Measurements from ENCODE around the gene TACC3.

Gene TACC3

GRCh38 chr4:1748465-1748995 is 27.2 kb downstream of the TACC3 start:
- DNase-seq, result no peak

- no peak for DNase-seq
These were observed 28.0 kb downstream of the TACC3 start for GRCh38 chr4:1749370-1749769.

GRCh38 chr4:1749826-1750225 is 28.5 kb downstream of the TACC3 start:
- DNase-seq, result no peak

GRCh38 chr4:1750381-1751154 is 29.2 kb downstream of the TACC3 start:
- no peak for DNase-seq

GRCh38 chr4:1751155-1751918 is 30.0 kb downstream of the TACC3 start:
- DNase-seq, result no peak

GRCh38 chr4:1751919-1752283 is 30.6 kb downstream of the TACC3 start:
- no peak for DNase-seq

GRCh38 chr4:1752284-1753041 is 31.1 kb downstream of the TACC3 start:
- DNase-seq, result no peak

GRCh38 chr4:1753294-1753696 is 32.0 kb downstream of the TACC3 start:
- DNase-seq, result no peak

GRCh38 chr4:1753697-1754311 is 32.5 kb downstream of the TACC3 start:
- DNase-seq, result no peak

- no peak for DNase-seq
These were observed 33.0 kb downstream of the TACC3 start for GRCh38 chr4:1754336-1754735.

- no peak for DNase-seq
These were observed 34.0 kb downstream of the TACC3 start for GRCh38 chr4:1755297-1755696.

GRCh38 chr4:1756079-1756478 is 34.8 kb downstream of the TACC3 start:
- no peak for DNase-seq

GRCh38 chr4:1756893-1757779 is 35.8 kb downstream of the TACC3 start:
- DNase-seq, result no peak

- DNase-seq, result no peak
These were observed 36.5 kb downstream of the TACC3 start for GRCh38 chr4:1757836-1758235.

GRCh38 chr4:1758306-1759121 is 37.2 kb downstream of the TACC3 start:
- no peak for DNase-seq

GRCh38 chr4:1759170-1759817 is 38.0 kb downstream of the TACC3 start:
- no peak for DNase-seq

- no peak for DNase-seq
These were observed 38.5 kb downstream of the TACC3 start for GRCh38 chr4:1759818-1760223.

GRCh38 chr4:1760521-1761071 is 39.3 kb downstream of the TACC3 start:
- DNase-seq, result no peak

- DNase-seq, result no peak
These were observed 39.9 kb downstream of the TACC3 start for GRCh38 chr4:1761130-1761689.
